Measurements from ENCODE around the gene CHP1. TPM values are rescaled to one million over a fixed set of nuclear protein-coding genes. Genes with fewer than 3 reads are reported as not detected.
"Not testable (repeated sequence)": the region's sequence is repeated elsewhere in the genome, so short reads cannot be mapped to it uniquely, and the experiment has no call there.

Gene CHP1
- total RNA-seq, 1 experiment from 2014 or later = 107 TPM

DNA sequence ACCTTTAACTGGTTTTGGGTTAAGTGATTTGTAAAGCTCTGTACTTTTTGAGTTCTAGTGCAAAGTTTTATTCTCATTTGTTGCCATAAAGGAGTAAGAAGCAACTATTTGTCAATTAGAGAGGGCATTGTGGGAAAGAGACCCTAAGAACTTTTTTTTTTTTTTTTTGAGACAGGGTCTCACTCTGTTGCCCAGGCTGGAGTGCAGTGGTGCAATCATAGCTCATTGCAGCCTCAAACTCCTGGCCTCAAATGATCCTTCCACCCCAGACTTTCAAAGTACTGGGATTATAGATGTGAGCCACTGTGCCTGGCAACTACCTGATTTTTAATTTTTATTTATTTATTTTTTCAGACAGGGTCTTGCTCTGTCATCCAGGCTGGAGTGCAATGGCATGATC, 4.9 kb downstream of the CHP1 start:
- ChIA-PET POLR2A (ENCODE audit: unreplicated experiment) (interaction anchor here (0.6 to 0.7 kb wide), 2 partner anchors 25 to 283 kb away, joined by 3 to 6 read pairs; partner anchors contain the start of gene CHAC1), CTCF (no interaction called here)
- H3K27ac ChIP-seq (ENCODE audit: low read length) = no peak overlapping the region
- H3K9me3 ChIP-seq (ENCODE audit: low read length) = no peaks in the 10 kb centered on the region
- intact Hi-C loops (cut with micrococcal nuclease) = no loop called here
- peaks cover 18% of the 10 kb centered on the region for H3K4me1 ChIP-seq (ENCODE audit: insufficient read depth, low read length)
- BruUV-seq (replicated peaks) = no TSS peak
- H2AFZ ChIP-seq (ENCODE audit: low read length) = no peak overlapping the region
- no peaks in the 10 kb centered on the region for H3K36me3 ChIP-seq (ENCODE audit: low read depth, low read length)
- no peak overlapping the region for H3K4me2 ChIP-seq (ENCODE audit: low read length)
- no peaks in the 10 kb centered on the region for H3F3A ChIP-seq (ENCODE audit: low read length, unreplicated experiment)
- TF ChIP-seq EZH2 (IDR thresholded peaks at IDR 0.05; ENCODE audit: low read length, unreplicated experiment) (no peak), EZH2phosphoT487 (IDR thresholded peaks at IDR 0.05; ENCODE audit: borderline replicate concordance, low read length) (no peak)
- TF ChIP-seq, protein P1, sequence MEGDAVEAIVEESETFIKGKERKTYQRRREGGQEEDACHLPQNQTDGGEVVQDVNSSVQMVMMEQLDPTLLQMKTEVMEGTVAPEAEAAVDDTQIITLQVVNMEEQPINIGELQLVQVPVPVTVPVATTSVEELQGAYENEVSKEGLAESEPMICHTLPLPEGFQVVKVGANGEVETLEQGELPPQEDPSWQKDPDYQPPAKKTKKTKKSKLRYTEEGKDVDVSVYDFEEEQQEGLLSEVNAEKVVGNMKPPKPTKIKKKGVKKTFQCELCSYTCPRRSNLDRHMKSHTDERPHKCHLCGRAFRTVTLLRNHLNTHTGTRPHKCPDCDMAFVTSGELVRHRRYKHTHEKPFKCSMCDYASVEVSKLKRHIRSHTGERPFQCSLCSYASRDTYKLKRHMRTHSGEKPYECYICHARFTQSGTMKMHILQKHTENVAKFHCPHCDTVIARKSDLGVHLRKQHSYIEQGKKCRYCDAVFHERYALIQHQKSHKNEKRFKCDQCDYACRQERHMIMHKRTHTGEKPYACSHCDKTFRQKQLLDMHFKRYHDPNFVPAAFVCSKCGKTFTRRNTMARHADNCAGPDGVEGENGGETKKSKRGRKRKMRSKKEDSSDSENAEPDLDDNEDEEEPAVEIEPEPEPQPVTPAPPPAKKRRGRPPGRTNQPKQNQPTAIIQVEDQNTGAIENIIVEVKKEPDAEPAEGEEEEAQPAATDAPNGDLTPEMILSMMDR (conservative IDR thresholded peaks at IDR 0.05; ENCODE audit: low read depth, low read length) = no peak
- peaks cover 45% of the 10 kb centered on the region for H3K79me2 ChIP-seq (ENCODE audit: low read length)
- ATAC-seq = no peak
- no peaks in the 10 kb centered on the region for H3K9me2 ChIP-seq (replicated peaks; ENCODE audit: low read length)
- H3K9ac ChIP-seq (ENCODE audit: low read length) = no peak overlapping the region
- no peaks in the 10 kb centered on the region for H3K27me3 ChIP-seq (ENCODE audit: low read length)
- no peaks in the 10 kb centered on the region for H4K20me1 ChIP-seq (ENCODE audit: low read length)
- no peak overlapping the region for H3K4me3 ChIP-seq (ENCODE audit: low read length)
- DNase-seq = no peak

DNA sequence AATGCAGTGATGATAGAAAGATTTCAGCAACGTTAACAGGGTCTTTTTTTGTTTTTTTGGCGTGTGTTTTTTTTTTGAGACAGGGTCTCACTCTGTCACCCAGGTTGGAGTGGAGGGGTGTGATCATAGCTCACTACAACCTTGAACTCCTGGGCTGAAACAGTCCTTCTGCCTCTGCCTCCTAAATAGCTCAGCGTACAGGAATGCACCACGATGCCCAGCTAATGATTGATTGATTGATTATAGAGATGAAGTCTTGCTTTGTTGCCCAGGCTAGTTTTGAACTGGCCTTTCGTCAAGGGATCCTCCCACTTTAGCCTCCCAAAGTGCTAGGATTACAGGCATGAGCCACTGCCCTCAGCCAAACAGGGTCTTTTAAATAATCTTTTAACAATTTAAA, 7.0 kb downstream of the CHP1 start:
- no peaks in the 10 kb centered on the region for H3K27me3 ChIP-seq (ENCODE audit: low read length)
- no peaks in the 10 kb centered on the region for H3F3A ChIP-seq (ENCODE audit: low read length, unreplicated experiment)
- no peak overlapping the region for H3K4me3 ChIP-seq (ENCODE audit: low read length)
- H2AFZ ChIP-seq (ENCODE audit: low read length) = no peak overlapping the region
- no peaks in the 10 kb centered on the region for H3K9me3 ChIP-seq (ENCODE audit: low read length)
- H3K27ac ChIP-seq (ENCODE audit: low read length) = no peak overlapping the region
- no peak for ATAC-seq
- TF ChIP-seq EZH2phosphoT487 (IDR thresholded peaks at IDR 0.05; ENCODE audit: borderline replicate concordance, low read length) = no peak
- TF ChIP-seq, protein P1 (conservative IDR thresholded peaks at IDR 0.05; ENCODE audit: low read depth, low read length) = no peak
- no peak for TF ChIP-seq EZH2 (IDR thresholded peaks at IDR 0.05; ENCODE audit: low read length, unreplicated experiment)
- H3K36me3 ChIP-seq (ENCODE audit: low read depth, low read length) = peaks cover 10% of the 10 kb centered on the region
- DNase-seq = no peak
- H3K4me2 ChIP-seq (ENCODE audit: low read length) = no peak overlapping the region
- peaks cover 8% of the 10 kb centered on the region for H3K4me1 ChIP-seq (ENCODE audit: insufficient read depth, low read length)
- H3K79me2 ChIP-seq (ENCODE audit: low read length) = peaks cover 25% of the 10 kb centered on the region
- no TSS peak for BruUV-seq (replicated peaks)
- H3K9me2 ChIP-seq (replicated peaks; ENCODE audit: low read length) = no peaks in the 10 kb centered on the region
- H3K9ac ChIP-seq (ENCODE audit: low read length) = no peak overlapping the region
- ChIA-PET POLR2A (ENCODE audit: unreplicated experiment) (no interaction called here), CTCF (no interaction called here)
- intact Hi-C loops (cut with micrococcal nuclease) = no loop called here
- no peaks in the 10 kb centered on the region for H4K20me1 ChIP-seq (ENCODE audit: low read length)

DNA sequence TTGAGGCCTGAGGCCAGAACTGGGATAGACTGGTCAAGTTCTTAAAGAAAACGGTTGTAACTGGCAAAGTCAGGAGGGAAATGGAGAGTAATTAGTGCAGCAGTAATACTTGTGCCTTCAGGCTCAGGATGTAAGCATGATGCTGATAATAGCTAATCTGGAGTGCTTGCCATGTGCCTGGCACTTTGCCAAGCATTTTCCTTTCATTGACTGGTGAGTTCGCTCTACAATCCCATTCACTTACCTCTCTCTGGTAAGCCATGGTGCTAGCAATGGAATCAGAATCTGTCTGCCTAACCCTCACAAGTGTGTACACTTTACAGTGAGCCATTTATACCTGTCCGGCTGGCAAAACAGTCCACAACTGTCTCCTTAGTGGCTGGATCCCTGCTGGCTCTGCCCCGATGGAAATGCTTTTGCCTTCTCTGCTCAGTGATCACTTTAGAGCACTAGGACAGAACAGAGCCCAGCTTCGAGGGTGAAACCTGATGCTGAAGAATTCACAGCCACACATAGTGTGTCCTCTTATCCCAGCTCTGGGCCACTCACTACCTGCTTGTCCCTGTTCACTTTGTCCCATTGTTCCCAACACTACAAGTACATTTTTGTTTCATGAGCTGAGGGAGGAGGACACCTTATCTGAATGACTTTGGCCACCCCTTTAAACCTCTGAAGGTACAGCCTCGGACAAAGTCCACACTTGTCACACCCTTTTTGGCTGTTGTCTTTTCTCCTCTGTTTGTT, 10.3 kb downstream of the CHP1 start:
- no peak overlapping the region for H3K4me3 ChIP-seq (ENCODE audit: low read length)
- H3K79me2 ChIP-seq (ENCODE audit: low read length) = no peaks in the 10 kb centered on the region; the same call in 1 of the 2 replicates
- H3K36me3 ChIP-seq (ENCODE audit: low read depth, low read length) = peaks cover 20% of the 10 kb centered on the region
- POLR2A ChIA-PET (ENCODE audit: unreplicated experiment) = no interaction called here
- TF ChIP-seq, protein P1 (conservative IDR thresholded peaks at IDR 0.05; ENCODE audit: low read depth, low read length) = no peak
- H3K9me2 ChIP-seq (replicated peaks; ENCODE audit: low read length) = no peaks in the 10 kb centered on the region
- H3K9me3 ChIP-seq (ENCODE audit: low read length) = no peaks in the 10 kb centered on the region
- H3K4me2 ChIP-seq (ENCODE audit: low read length) = no peak overlapping the region
- DNase-seq = no peak
- H3K27me3 ChIP-seq (ENCODE audit: low read length) = no peaks in the 10 kb centered on the region
- H3K4me1 ChIP-seq (ENCODE audit: insufficient read depth, low read length) = no peaks in the 10 kb centered on the region
- intact Hi-C loops (cut with micrococcal nuclease) = no loop called here
- no peak overlapping the region for H3K27ac ChIP-seq (ENCODE audit: low read length)
- no peak overlapping the region for H2AFZ ChIP-seq (ENCODE audit: low read length)
- H3K9ac ChIP-seq (ENCODE audit: low read length) = no peak overlapping the region
- CTCF ChIA-PET = interaction anchor here (0.5 kb wide), 1 partner anchor 10 kb away, joined by 6 read pairs; the partner anchor contains the start of gene CHP1
- no peaks in the 10 kb centered on the region for H4K20me1 ChIP-seq (ENCODE audit: low read length)
- no peaks in the 10 kb centered on the region for H3F3A ChIP-seq (ENCODE audit: low read length, unreplicated experiment)
- ATAC-seq = no peak
- no TSS peak for BruUV-seq (replicated peaks)

DNA sequence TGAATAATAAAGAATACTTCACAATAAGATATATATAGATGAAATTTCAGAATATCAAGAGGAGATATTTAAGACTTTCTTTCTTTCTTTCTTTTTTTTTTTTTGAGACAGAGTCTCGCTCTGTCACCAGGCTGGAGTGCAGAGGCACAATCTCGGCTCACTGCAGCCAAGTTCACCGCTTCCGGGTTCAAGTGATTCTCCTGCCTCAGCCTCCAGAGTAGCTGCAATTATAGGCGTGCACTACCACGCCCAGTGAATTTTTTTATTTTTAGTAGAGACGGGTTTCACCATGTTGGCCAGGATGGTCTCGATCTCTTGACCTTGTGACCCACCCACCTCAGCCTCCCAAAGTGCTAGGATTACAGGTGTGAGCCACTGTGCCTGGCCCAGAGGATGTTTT, 19.7 kb downstream of the CHP1 start:
- H3K27me3 ChIP-seq (ENCODE audit: low read length); H4K20me1 ChIP-seq (ENCODE audit: low read length); POLR2A ChIA-PET (ENCODE audit: unreplicated experiment); CTCF ChIA-PET; H3K27ac ChIP-seq (ENCODE audit: low read length); intact Hi-C loops (cut with micrococcal nuclease); H3K9me3 ChIP-seq (ENCODE audit: low read length); H3F3A ChIP-seq (ENCODE audit: low read length, unreplicated experiment); H3K9me2 ChIP-seq (replicated peaks; ENCODE audit: low read length); H3K36me3 ChIP-seq (ENCODE audit: low read depth, low read length); H3K4me2 ChIP-seq (ENCODE audit: low read length); H3K9ac ChIP-seq (ENCODE audit: low read length); DNase-seq; H3K79me2 ChIP-seq (ENCODE audit: low read length); H3K4me3 ChIP-seq (ENCODE audit: low read length); ATAC-seq; H2AFZ ChIP-seq (ENCODE audit: low read length); BruUV-seq (replicated peaks): not testable (repeated sequence)
- H3K4me1 ChIP-seq (ENCODE audit: insufficient read depth, low read length) = peaks cover 13% of the 10 kb centered on the region
